Measurements from ENCODE around the gene FBXO9. TPM values are rescaled to one million over a fixed set of nuclear protein-coding genes. Genes with fewer than 3 reads are reported as not detected.

Gene FBXO9
- total RNA-seq, 5 donors from 2014 or later (not counting 1 experiment from before 2014, with no cell fraction given) = 78.3 to 106 (median 100) TPM

GRCh38 chr6:53027131-53027718 lies 38.0 kb upstream of the FBXO9 start:
- 100% methylated on average over 1 of the region's 5 CpGs for WGBS (ENCODE audit: insufficient coverage)
- Histone ChIP-seq H3K36me3 (ENCODE audit: control insufficient read depth in 2 of 2, extremely low read depth in 1 of 2, insufficient read depth in 1 of 2, low read length in 1 of 2) (peaks cover 6 to 48% of the 10 kb centered on the region in 2 donors), H3K4me3 (ENCODE audit: control insufficient read depth in 1 of 2, extremely low read depth in 1 of 2, low read length in 1 of 2) (no peak overlapping the region), H3K4me1 (ENCODE audit: control insufficient read depth in 1 of 2, extremely low read depth in 1 of 2, insufficient read depth in 2 of 2, low read length in 2 of 2) (no peaks in the 10 kb centered on the region), H3K27me3 (replicated peaks in 1 of 2; ENCODE audit: control insufficient read depth in 2 of 2, extremely low read depth in 1 of 2, insufficient read depth in 2 of 2, low read length in 1 of 2) (no peaks in the 10 kb centered on the region), H3K27ac (ENCODE audit: low read length) (no peak overlapping the region), H3K9me3 (no peaks in the 10 kb centered on the region)
- ATAC-seq (replicated peaks in 1 of 4) = no peak
- ChIA-PET POLR2A (no interaction called here), CTCF (no interaction called here)
- Mint-ChIP-seq H3K9me3 (no peaks in the 10 kb centered on the region), H3K27ac (no peak overlapping the region), H3K27me3 (no peaks in the 10 kb centered on the region), H3K36me3 (peaks cover 74% of the 10 kb centered on the region), H3K4me1 (peaks cover 0 to 5% (median 4%) of the 10 kb centered on the region in 3 donors), H3K4me3 (no peak overlapping the region)
- DNase-seq = no peak

GRCh38 chr6:53028467-53028866 lies 36.7 kb upstream of the FBXO9 start:
- H3K36me3 ChIP-seq (ENCODE audit: control insufficient read depth in 2 of 2, extremely low read depth in 1 of 2, insufficient read depth in 1 of 2, low read length in 1 of 2) = peaks cover 6 to 56% of the 10 kb centered on the region in 2 donors
- CTCF ChIA-PET = no interaction called here
- ATAC-seq (replicated peaks in 1 of 4) = no peak

GRCh38 chr6:53029257-53029656 lies 35.9 kb upstream of the FBXO9 start:
- H3K9me3 ChIP-seq = no peaks in the 10 kb centered on the region
- POLR2A ChIA-PET = no interaction called here
- Mint-ChIP-seq H3K36me3 (peaks cover 77% of the 10 kb centered on the region), H3K4me1 (peaks cover 0 to 3% (median 2%) of the 10 kb centered on the region in 3 donors), H3K27ac (no peak overlapping the region), H3K9me3 (no peaks in the 10 kb centered on the region), H3K4me3 (no peak overlapping the region), H3K27me3 (no peaks in the 10 kb centered on the region)
- H3K27ac ChIP-seq (ENCODE audit: low read length) = no peak overlapping the region
- ATAC-seq (replicated peaks in 1 of 4) (no peak), DNase-seq (no peak)
- no peaks in the 10 kb centered on the region for H3K4me1 ChIP-seq (ENCODE audit: control insufficient read depth in 1 of 2, extremely low read depth in 1 of 2, insufficient read depth in 2 of 2, low read length in 2 of 2)
- H3K27me3 ChIP-seq (replicated peaks in 1 of 2; ENCODE audit: control insufficient read depth in 2 of 2, extremely low read depth in 1 of 2, insufficient read depth in 2 of 2, low read length in 1 of 2) = no peaks in the 10 kb centered on the region
- CTCF ChIA-PET = no interaction called here
- H3K36me3 ChIP-seq (ENCODE audit: control insufficient read depth in 2 of 2, extremely low read depth in 1 of 2, insufficient read depth in 1 of 2, low read length in 1 of 2) = peaks cover 6 to 56% of the 10 kb centered on the region in 2 donors
- H3K4me3 ChIP-seq (ENCODE audit: control insufficient read depth in 1 of 2, extremely low read depth in 1 of 2, low read length in 1 of 2) = no peak overlapping the region

More at GRCh38 chr6:53028467-53028866, 36.7 kb upstream of the FBXO9 start:
- Histone ChIP-seq H3K4me3 (ENCODE audit: control insufficient read depth in 1 of 2, extremely low read depth in 1 of 2, low read length in 1 of 2) (no peak overlapping the region), H3K27ac (ENCODE audit: low read length) (no peak overlapping the region), H3K27me3 (replicated peaks in 1 of 2; ENCODE audit: control insufficient read depth in 2 of 2, extremely low read depth in 1 of 2, insufficient read depth in 2 of 2, low read length in 1 of 2) (no peaks in the 10 kb centered on the region), H3K4me1 (ENCODE audit: control insufficient read depth in 1 of 2, extremely low read depth in 1 of 2, insufficient read depth in 2 of 2, low read length in 2 of 2) (no peaks in the 10 kb centered on the region), H3K9me3 (no peaks in the 10 kb centered on the region)
- Mint-ChIP-seq H3K27ac (no peak overlapping the region), H3K4me3 (no peak overlapping the region), H3K9me3 (no peaks in the 10 kb centered on the region), H3K4me1 (peaks cover 0 to 5% (median 4%) of the 10 kb centered on the region in 3 donors), H3K27me3 (no peaks in the 10 kb centered on the region), H3K36me3 (peaks cover 74% of the 10 kb centered on the region)
- no peak for DNase-seq
- POLR2A ChIA-PET = no interaction called here
- no CpG with 5 or more reads among the region's 1 CpG for WGBS (ENCODE audit: insufficient coverage)

- Histone ChIP-seq H3K36me3 (ENCODE audit: control insufficient read depth in 2 of 2, extremely low read depth in 1 of 2, insufficient read depth in 1 of 2, low read length in 1 of 2) (peaks cover 6 to 56% of the 10 kb centered on the region in 2 donors), H3K4me1 (ENCODE audit: control insufficient read depth in 1 of 2, extremely low read depth in 1 of 2, insufficient read depth in 2 of 2, low read length in 2 of 2) (no peaks in the 10 kb centered on the region), H3K9me3 (no peaks in the 10 kb centered on the region), H3K27me3 (replicated peaks in 1 of 2; ENCODE audit: control insufficient read depth in 2 of 2, extremely low read depth in 1 of 2, insufficient read depth in 2 of 2, low read length in 1 of 2) (no peaks in the 10 kb centered on the region), H3K27ac (ENCODE audit: low read length) (no peak overlapping the region), H3K4me3 (ENCODE audit: control insufficient read depth in 1 of 2, extremely low read depth in 1 of 2, low read length in 1 of 2) (no peak overlapping the region)
- DNase-seq (no peak), ATAC-seq (replicated peaks in 1 of 4) (no peak)
- Mint-ChIP-seq H3K4me1 (no peaks in the 10 kb centered on the region), H3K27ac (no peak overlapping the region), H3K4me3 (no peak overlapping the region), H3K27me3 (no peaks in the 10 kb centered on the region), H3K9me3 (no peaks in the 10 kb centered on the region), H3K36me3 (peaks cover 79% of the 10 kb centered on the region)
- CTCF ChIA-PET = no interaction called here
- 100% methylated on average over 2 of the region's 3 CpGs for WGBS (ENCODE audit: insufficient coverage)
- POLR2A ChIA-PET = no interaction called here
These were observed 35.4 kb upstream of the FBXO9 start for GRCh38 chr6:53029761-53030160.

DNA sequence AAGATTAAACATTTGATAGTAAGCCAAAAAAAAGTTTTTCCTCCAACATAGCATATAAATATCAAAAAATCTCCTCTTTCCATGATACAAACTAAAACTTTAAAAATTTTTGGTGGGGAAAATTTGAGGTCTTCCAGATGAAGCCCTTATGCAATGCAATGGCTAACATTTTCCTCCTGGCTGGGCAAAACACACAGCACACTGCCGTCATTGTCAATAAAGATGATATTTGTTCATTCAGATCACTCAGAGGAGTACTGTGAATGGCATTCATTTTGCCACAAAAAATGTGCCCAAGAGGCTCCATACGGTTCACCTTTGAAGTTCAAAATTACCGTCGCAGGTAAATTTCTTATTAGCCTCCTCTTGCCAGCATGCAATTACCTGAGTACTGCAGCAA lies 33.9 kb upstream of the FBXO9 start:
- Mint-ChIP-seq H3K36me3 (peaks cover 83% of the 10 kb centered on the region), H3K4me3 (no peak overlapping the region), H3K4me1 (no peaks in the 10 kb centered on the region), H3K27me3 (no peaks in the 10 kb centered on the region), H3K27ac (no peak overlapping the region), H3K9me3 (no peaks in the 10 kb centered on the region)
- no peak for ATAC-seq (replicated peaks in 1 of 4)
- DNase-seq = no peak
- POLR2A ChIA-PET = interaction anchor here in 1 of 2 donors (0.6 kb wide), 1 partner anchor 312 kb away, joined by 3 read pairs; no protein-coding TSS in a partner anchor
- WGBS (ENCODE audit: insufficient coverage) = 95% methylated on average over 4 of the region's 4 CpGs
- no peaks in the 10 kb centered on the region for H3K9me3 ChIP-seq
- H3K27ac ChIP-seq (ENCODE audit: low read length) = no peak overlapping the region
- H3K4me3 ChIP-seq (ENCODE audit: control insufficient read depth in 1 of 2, extremely low read depth in 1 of 2, low read length in 1 of 2) = no peak overlapping the region
- peaks cover 6 to 59% of the 10 kb centered on the region in 2 donors for H3K36me3 ChIP-seq (ENCODE audit: control insufficient read depth in 2 of 2, extremely low read depth in 1 of 2, insufficient read depth in 1 of 2, low read length in 1 of 2)
- CTCF ChIA-PET = no interaction called here
- no peaks in the 10 kb centered on the region for H3K27me3 ChIP-seq (replicated peaks in 1 of 2; ENCODE audit: control insufficient read depth in 2 of 2, extremely low read depth in 1 of 2, insufficient read depth in 2 of 2, low read length in 1 of 2)
- H3K4me1 ChIP-seq (ENCODE audit: control insufficient read depth in 1 of 2, extremely low read depth in 1 of 2, insufficient read depth in 2 of 2, low read length in 2 of 2) = no peaks in the 10 kb centered on the region

GRCh38 chr6:53032849-53033248 lies 32.4 kb upstream of the FBXO9 start:
- peaks cover 4 to 55% of the 10 kb centered on the region in 2 donors for H3K36me3 ChIP-seq (ENCODE audit: control insufficient read depth in 2 of 2, extremely low read depth in 1 of 2, insufficient read depth in 1 of 2, low read length in 1 of 2)
- Mint-ChIP-seq H3K9me3 (no peaks in the 10 kb centered on the region), H3K4me3 (no peak overlapping the region), H3K27me3 (no peaks in the 10 kb centered on the region), H3K4me1 (no peaks in the 10 kb centered on the region), H3K36me3 (peaks cover 78% of the 10 kb centered on the region), H3K27ac (no peak overlapping the region)
- H3K27ac ChIP-seq (ENCODE audit: low read length) = no peak overlapping the region
- H3K9me3 ChIP-seq = no peaks in the 10 kb centered on the region
- ChIA-PET POLR2A (interaction anchor here (0.5 to 0.6 kb wide), 2 partner anchors 80 to 415 kb away, joined by 4 to 6 read pairs; no protein-coding TSS in a partner anchor), CTCF (no interaction called here)
- DNase-seq = no peak
- no peak for ATAC-seq (replicated peaks in 1 of 4)
- H3K4me1 ChIP-seq (ENCODE audit: control insufficient read depth in 1 of 2, extremely low read depth in 1 of 2, insufficient read depth in 2 of 2, low read length in 2 of 2) = no peaks in the 10 kb centered on the region
- 93% methylated on average over 3 of the region's 4 CpGs for WGBS (ENCODE audit: insufficient coverage)
- no peak overlapping the region for H3K4me3 ChIP-seq (ENCODE audit: control insufficient read depth in 1 of 2, extremely low read depth in 1 of 2, low read length in 1 of 2)
- no peaks in the 10 kb centered on the region for H3K27me3 ChIP-seq (replicated peaks in 1 of 2; ENCODE audit: control insufficient read depth in 2 of 2, extremely low read depth in 1 of 2, insufficient read depth in 2 of 2, low read length in 1 of 2)

DNA sequence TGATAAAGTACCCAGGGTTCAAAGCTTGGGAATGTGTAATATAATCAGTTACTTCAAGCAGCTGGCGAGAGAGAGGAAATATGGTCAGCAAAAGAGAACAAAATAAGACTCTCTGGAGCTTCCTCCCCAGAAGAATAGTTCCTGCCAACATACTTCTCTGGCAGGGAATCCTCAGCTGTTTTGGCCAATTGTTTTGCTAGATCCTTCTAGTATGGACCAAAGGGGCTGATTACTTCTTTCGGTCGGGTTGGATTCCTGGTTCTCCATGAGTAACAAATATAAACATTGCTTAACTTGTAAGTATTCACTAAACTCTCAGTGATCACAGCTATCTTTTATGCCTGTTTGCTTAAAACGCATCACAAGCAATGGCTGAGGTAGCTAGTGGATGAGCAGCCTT lies 31.4 kb upstream of the FBXO9 start:
- no peaks in the 10 kb centered on the region for H3K9me3 Mint-ChIP-seq
- ChIA-PET CTCF (no interaction called here), POLR2A (no interaction called here)
- H3K36me3 Mint-ChIP-seq = peaks cover 78% of the 10 kb centered on the region
- 83% methylated on average over 1 of the region's 4 CpGs for WGBS (ENCODE audit: insufficient coverage)
- Histone ChIP-seq H3K4me3 (ENCODE audit: control insufficient read depth in 1 of 2, extremely low read depth in 1 of 2, low read length in 1 of 2) (no peak overlapping the region), H3K9me3 (no peaks in the 10 kb centered on the region), H3K27ac (ENCODE audit: low read length) (no peak overlapping the region), H3K36me3 (ENCODE audit: control insufficient read depth in 2 of 2, extremely low read depth in 1 of 2, insufficient read depth in 1 of 2, low read length in 1 of 2) (peaks cover 7 to 49% of the 10 kb centered on the region in 2 donors), H3K27me3 (replicated peaks in 1 of 2; ENCODE audit: control insufficient read depth in 2 of 2, extremely low read depth in 1 of 2, insufficient read depth in 2 of 2, low read length in 1 of 2) (no peaks in the 10 kb centered on the region), H3K4me1 (ENCODE audit: control insufficient read depth in 1 of 2, extremely low read depth in 1 of 2, insufficient read depth in 2 of 2, low read length in 2 of 2) (no peaks in the 10 kb centered on the region)
- DNase-seq (no peak), ATAC-seq (replicated peaks in 1 of 4) (no peak)
- H3K27me3 Mint-ChIP-seq = no peaks in the 10 kb centered on the region
- H3K27ac Mint-ChIP-seq = no peak overlapping the region
- H3K4me1 Mint-ChIP-seq = peaks cover 0 to 1% (median 0%) of the 10 kb centered on the region in 3 donors
- H3K4me3 Mint-ChIP-seq = no peak overlapping the region

Measured in T-cell (primary cell).